ENCODE measurements around the gene NTM. TPM values are rescaled to one million over a fixed set of nuclear protein-coding genes. Genes with fewer than 3 reads are reported as not detected.

Gene NTM
- total RNA-seq, 1 experiment from 2014 or later = 9.9 TPM

DNA sequence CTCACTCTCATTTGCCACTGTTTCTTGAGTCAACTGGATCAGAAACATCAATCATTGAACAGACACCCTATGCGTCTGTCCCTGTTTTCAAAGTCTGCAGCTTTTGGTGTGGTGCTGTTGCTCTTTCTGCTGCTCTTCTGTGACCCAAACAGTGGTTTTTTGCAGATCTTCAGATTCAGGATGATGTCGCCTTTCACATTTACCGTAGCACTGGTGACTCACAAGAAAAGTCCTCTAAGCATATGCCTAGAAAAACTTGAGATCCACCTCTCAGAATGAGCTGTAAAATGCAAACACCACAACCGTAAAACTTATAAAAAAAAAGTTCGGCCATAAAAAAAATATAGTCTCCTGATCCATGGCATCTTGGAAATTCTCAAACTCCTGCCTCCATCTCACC lies 400.4 kb downstream of the NTM start:
- Histone ChIP-seq H3K56ac (ENCODE audit: insufficient read length, low read depth, low read length) (no peak overlapping the region), H3K9me3 (ENCODE audit: control insufficient read depth, low read depth, low read length) (no peaks in the 10 kb centered on the region), H3K27ac (ENCODE audit: insufficient read length, low read depth, low read length) (no peak overlapping the region), H3K27me3 (ENCODE audit: insufficient read depth, low read length) (no peaks in the 10 kb centered on the region), H3K14ac (ENCODE audit: insufficient read depth, low read length) (no peak overlapping the region), H2BK20ac (ENCODE audit: low read depth, low read length, poor library complexity, severe bottlenecking) (no peak overlapping the region), H3K79me1 (ENCODE audit: insufficient read depth, low read depth, low read length, poor library complexity, severe bottlenecking) (no peaks in the 10 kb centered on the region), H2AFZ (ENCODE audit: low read length) (no peak overlapping the region), H3K4me2 (ENCODE audit: insufficient read depth, insufficient read length, low read length) (no peak overlapping the region), H4K5ac (ENCODE audit: insufficient read length, low read depth, low read length) (no peak overlapping the region), H3K79me2 (ENCODE audit: insufficient read depth, low read length) (no peaks in the 10 kb centered on the region), H4K20me1 (ENCODE audit: control insufficient read depth, insufficient read depth, insufficient read length) (no peaks in the 10 kb centered on the region), H4K8ac (replicated peaks; ENCODE audit: insufficient read length, low read depth, low read length) (no peak overlapping the region), H3K9ac (ENCODE audit: extremely low read depth, insufficient read length, low read length) (no peak overlapping the region), H3K4ac (ENCODE audit: low read depth, low read length) (no peak overlapping the region), H3T11ph (ENCODE audit: low read length) (no peak overlapping the region), H2BK5ac (ENCODE audit: insufficient read length, low read length) (no peak overlapping the region), H2BK15ac (ENCODE audit: low read depth, low read length) (no peak overlapping the region), H2AK5ac (ENCODE audit: insufficient read length, low read length) (no peak overlapping the region), H2BK120ac (ENCODE audit: low read depth, low read length, poor library complexity, severe bottlenecking) (no peak overlapping the region), H3K18ac (ENCODE audit: insufficient read length, low read depth, low read length) (no peak overlapping the region), H3K4me1 (ENCODE audit: insufficient read depth, low read length) (no peaks in the 10 kb centered on the region), H4K91ac (ENCODE audit: insufficient read length, low read depth, low read length) (no peak overlapping the region), H2BK12ac (ENCODE audit: insufficient read length, low read depth, low read length) (no peak overlapping the region), H3K23ac (ENCODE audit: insufficient read length, low read depth, low read length) (no peak overlapping the region), H3K23me2 (ENCODE audit: insufficient read length, low read depth, low read length, poor library complexity, severe bottlenecking) (no peaks in the 10 kb centered on the region)
- Mint-ChIP-seq H3K27ac (no peak overlapping the region; a peak in 1 of 7 replicates), H3K36me3 (ENCODE audit: insufficient read depth in 1 of 3, low read depth in 3 of 3) (no peaks in the 10 kb centered on the region), H3K4me3 (no peak overlapping the region), H3K4me1 (peaks cover 13 to 18% of the 10 kb centered on the region in 2 experiments), H3K9me3 (no peaks in the 10 kb centered on the region), H3K27me3 (ENCODE audit: low read depth) (peaks cover 1% of the 10 kb centered on the region; the same call in 1 of the 2 replicates)
- no peak for DNase-seq
- TF ChIP-seq, protein P1, sequence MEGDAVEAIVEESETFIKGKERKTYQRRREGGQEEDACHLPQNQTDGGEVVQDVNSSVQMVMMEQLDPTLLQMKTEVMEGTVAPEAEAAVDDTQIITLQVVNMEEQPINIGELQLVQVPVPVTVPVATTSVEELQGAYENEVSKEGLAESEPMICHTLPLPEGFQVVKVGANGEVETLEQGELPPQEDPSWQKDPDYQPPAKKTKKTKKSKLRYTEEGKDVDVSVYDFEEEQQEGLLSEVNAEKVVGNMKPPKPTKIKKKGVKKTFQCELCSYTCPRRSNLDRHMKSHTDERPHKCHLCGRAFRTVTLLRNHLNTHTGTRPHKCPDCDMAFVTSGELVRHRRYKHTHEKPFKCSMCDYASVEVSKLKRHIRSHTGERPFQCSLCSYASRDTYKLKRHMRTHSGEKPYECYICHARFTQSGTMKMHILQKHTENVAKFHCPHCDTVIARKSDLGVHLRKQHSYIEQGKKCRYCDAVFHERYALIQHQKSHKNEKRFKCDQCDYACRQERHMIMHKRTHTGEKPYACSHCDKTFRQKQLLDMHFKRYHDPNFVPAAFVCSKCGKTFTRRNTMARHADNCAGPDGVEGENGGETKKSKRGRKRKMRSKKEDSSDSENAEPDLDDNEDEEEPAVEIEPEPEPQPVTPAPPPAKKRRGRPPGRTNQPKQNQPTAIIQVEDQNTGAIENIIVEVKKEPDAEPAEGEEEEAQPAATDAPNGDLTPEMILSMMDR (conservative IDR thresholded peaks at IDR 0.05) = no peak
- no CpG with 5 or more reads among the region's 5 CpGs for WGBS (ENCODE audit: extremely low coverage, insufficient read length, low lambda C conversion rate)
